H1 (cell line): ENCODE measurements around the gene ZBTB40.

ENCODE experiments used
- CEBPB ChIP-seq: IDR thresholded peaks from 2 replicates; pipeline ENCODE4 v1.6.1; 2012; ENCODE audit warnings: low read depth, low read length
- RXRA ChIP-seq: IDR thresholded peaks from 2 replicates; pipeline ENCODE4 v1.6.1; 2011; ENCODE audit warnings: low read depth, mild to moderate bottlenecking, low read length, moderate library complexity; ENCODE audit not compliant: insufficient read depth
- SRF ChIP-seq: IDR thresholded peaks from 2 replicates; pipeline ENCODE4 v1.6.1; 2011; ENCODE audit warnings: mild to moderate bottlenecking, low read depth, low read length, moderate library complexity
- TCF12 ChIP-seq: IDR thresholded peaks from 2 replicates; pipeline ENCODE4 v1.6.1; 2011; ENCODE audit warnings: low read depth, mild to moderate bottlenecking, low read length
- TEAD4 ChIP-seq: IDR thresholded peaks from 2 replicates; pipeline ENCODE4 v1.6.1; 2012; ENCODE audit warnings: low read depth, low read length, inconsistent platforms, mixed read lengths
- TF ChIP-seq, protein P1 (sequence below), 3 experiments: IDR thresholded peaks; 1 replicate in 2 of 3; 2 replicates in 1 of 3; pipeline versions ENCODE4 v1.5.1 to v1.6.1; 2011; ENCODE audit warnings: low read length in 3 of 3, mild to moderate bottlenecking in 3 of 3, inconsistent platforms in 2 of 3, low read depth in 1 of 3, moderate library complexity in 1 of 3; ENCODE audit not compliant: insufficient read depth in 1 of 3; ENCODE audit errors: control extremely low read depth in 1 of 3

DNA sequence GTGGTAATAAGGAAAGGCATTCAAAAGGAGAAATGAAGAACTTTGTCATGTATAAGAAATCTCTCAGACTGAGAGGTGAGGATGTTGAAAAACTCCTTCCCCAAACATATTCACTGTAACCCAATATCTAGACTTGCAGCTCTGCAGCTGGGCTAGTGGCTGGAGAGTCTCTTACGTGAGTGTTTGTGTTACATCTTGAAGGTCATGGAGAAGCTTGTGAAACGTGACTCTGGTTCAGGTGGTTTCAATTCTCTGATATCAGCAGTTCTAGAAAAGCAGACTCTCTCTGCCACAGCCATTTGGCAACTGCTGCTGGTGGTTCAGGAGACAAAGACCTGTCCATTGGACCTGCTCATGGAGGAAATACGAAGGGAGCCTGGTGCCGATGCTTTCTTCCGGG, 56.7 kb downstream of the ZBTB40 start:
- TF ChIP-seq, protein P1, sequence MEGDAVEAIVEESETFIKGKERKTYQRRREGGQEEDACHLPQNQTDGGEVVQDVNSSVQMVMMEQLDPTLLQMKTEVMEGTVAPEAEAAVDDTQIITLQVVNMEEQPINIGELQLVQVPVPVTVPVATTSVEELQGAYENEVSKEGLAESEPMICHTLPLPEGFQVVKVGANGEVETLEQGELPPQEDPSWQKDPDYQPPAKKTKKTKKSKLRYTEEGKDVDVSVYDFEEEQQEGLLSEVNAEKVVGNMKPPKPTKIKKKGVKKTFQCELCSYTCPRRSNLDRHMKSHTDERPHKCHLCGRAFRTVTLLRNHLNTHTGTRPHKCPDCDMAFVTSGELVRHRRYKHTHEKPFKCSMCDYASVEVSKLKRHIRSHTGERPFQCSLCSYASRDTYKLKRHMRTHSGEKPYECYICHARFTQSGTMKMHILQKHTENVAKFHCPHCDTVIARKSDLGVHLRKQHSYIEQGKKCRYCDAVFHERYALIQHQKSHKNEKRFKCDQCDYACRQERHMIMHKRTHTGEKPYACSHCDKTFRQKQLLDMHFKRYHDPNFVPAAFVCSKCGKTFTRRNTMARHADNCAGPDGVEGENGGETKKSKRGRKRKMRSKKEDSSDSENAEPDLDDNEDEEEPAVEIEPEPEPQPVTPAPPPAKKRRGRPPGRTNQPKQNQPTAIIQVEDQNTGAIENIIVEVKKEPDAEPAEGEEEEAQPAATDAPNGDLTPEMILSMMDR (IDR thresholded peaks at IDR 0.05; ENCODE audit: control extremely low read depth in 1 of 3, insufficient read depth in 1 of 3, low read depth in 1 of 3, low read length in 3 of 3) = no peak
- TF ChIP-seq RXRA (no peak), CEBPB (no peak), TCF12 (no peak), TEAD4 (no peak), SRF (no peak)
